ENCODE measurements around the gene ZBTB40. TPM values are rescaled to one million over a fixed set of nuclear protein-coding genes. Genes with fewer than 3 reads are reported as not detected.

The ZBTB40 gene
- total and polyA plus RNA-seq, 2 of the 13 experiments (the other 11 are each of a cell fraction or from before 2014, with no cell fraction given), result 8.8 to 16.5 TPM

- Histone ChIP-seq H3K4me3 (replicated peaks in 1 of 3; ENCODE audit: insufficient read depth in 1 of 3, low read depth in 2 of 3, low read length in 3 of 3) (no peak overlapping the region), H3K79me2 (ENCODE audit: insufficient read depth, low read length) (no peaks in the 10 kb centered on the region), H3K4me1 (ENCODE audit: insufficient read depth, low read length) (no peaks in the 10 kb centered on the region), H3K9me3 (ENCODE audit: low read length) (no peaks in the 10 kb centered on the region), H3K36me3 (replicated peaks in 1 of 2; ENCODE audit: control insufficient read depth in 1 of 2, insufficient read depth in 2 of 2, low read length in 2 of 2) (peaks cover 19 to 43% of the 10 kb centered on the region in 2 experiments), H3K4me2 (ENCODE audit: low read depth, low read length) (no peak overlapping the region), H3K27me3 (ENCODE audit: control insufficient read depth in 1 of 2, insufficient read depth in 2 of 2, low read length in 2 of 2) (no peaks in the 10 kb centered on the region), H3K9ac (ENCODE audit: insufficient read depth, low read depth, low read length) (no peak overlapping the region), H3K27ac (ENCODE audit: extremely low read length, insufficient read depth, low read length) (no peak overlapping the region), H2AFZ (ENCODE audit: low read length) (no peak overlapping the region), H4K20me1 (ENCODE audit: insufficient read depth, low read length) (no peaks in the 10 kb centered on the region)
- intact Hi-C loops (cut with micrococcal nuclease; ENCODE audit: unreplicated experiment), result no loop called here
- 97% methylated on average over 7 of the region's 7 CpGs for WGBS (ENCODE audit: low lambda C conversion rate)
- FAIRE-seq (no peak), ATAC-seq (no peak), DNase-seq (ENCODE audit: low spot score) (no peak)
- POLR2A ChIA-PET, result no interaction called here
- no peak for TF ChIP-seq NFRKB (IDR thresholded peaks at IDR 0.05)
- TF ChIP-seq ZNF512 (CRISPR knock-in tag; IDR thresholded peaks at IDR 0.05), result no peak
- TF ChIP-seq, protein P1, sequence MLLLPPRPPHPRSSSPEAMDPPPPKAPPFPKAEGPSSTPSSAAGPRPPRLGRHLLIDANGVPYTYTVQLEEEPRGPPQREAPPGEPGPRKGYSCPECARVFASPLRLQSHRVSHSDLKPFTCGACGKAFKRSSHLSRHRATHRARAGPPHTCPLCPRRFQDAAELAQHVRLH (CRISPR knock-in tag; IDR thresholded peaks at IDR 0.05; ENCODE audit: borderline replicate concordance, low read depth), result no peak
- TF ChIP-seq ZNF432 (CRISPR knock-in tag; IDR thresholded peaks at IDR 0.05; ENCODE audit: borderline replicate concordance), result no peak
- no peak for TF ChIP-seq NR2F2 (IDR thresholded peaks at IDR 0.05; ENCODE audit: borderline replicate concordance, low read depth)
- TF ChIP-seq MYC (CRISPR knock-in tag; IDR thresholded peaks at IDR 0.05; ENCODE audit: borderline replicate concordance), result no peak
- BruUV-seq (replicated peaks), result no TSS peak
- in situ Hi-C loops (cut with HindIII; ENCODE audit: extremely low pct_ligation_motif_present, low pct_unique_long_range_greater_than_20kb), result no loop called here
- CTCF ChIA-PET (ENCODE audit: low intra/inter-chr PET ratio, low total read pairs), result no interaction called here
Measured at GRCh38 chr1:22527122-22527521, 75.5 kb downstream of the ZBTB40 start.

GRCh38 chr1:22527555-22528296 is 76.1 kb downstream of the ZBTB40 start:
- Histone ChIP-seq H3K4me2 (ENCODE audit: low read depth, low read length) (no peak overlapping the region), H3K27me3 (ENCODE audit: control insufficient read depth in 1 of 2, insufficient read depth in 2 of 2, low read length in 2 of 2) (no peaks in the 10 kb centered on the region), H3K9ac (ENCODE audit: insufficient read depth, low read depth, low read length) (no peak overlapping the region), H3K79me2 (ENCODE audit: insufficient read depth, low read length) (no peaks in the 10 kb centered on the region), H3K36me3 (replicated peaks in 1 of 2; ENCODE audit: control insufficient read depth in 1 of 2, insufficient read depth in 2 of 2, low read length in 2 of 2) (peaks cover 15 to 39% of the 10 kb centered on the region in 2 experiments), H3K9me3 (ENCODE audit: low read length) (no peaks in the 10 kb centered on the region), H2AFZ (ENCODE audit: low read length) (no peak overlapping the region), H4K20me1 (ENCODE audit: insufficient read depth, low read length) (no peaks in the 10 kb centered on the region), H3K4me3 (replicated peaks in 1 of 3; ENCODE audit: insufficient read depth in 1 of 3, low read depth in 2 of 3, low read length in 3 of 3) (no peak overlapping the region), H3K27ac (ENCODE audit: extremely low read length, insufficient read depth, low read length) (no peak overlapping the region), H3K4me1 (ENCODE audit: insufficient read depth, low read length) (no peaks in the 10 kb centered on the region)
- 94% methylated on average over 13 of the region's 15 CpGs for WGBS (ENCODE audit: low lambda C conversion rate)
- DNase-seq (ENCODE audit: low spot score) (no peak), FAIRE-seq (no peak), ATAC-seq (no peak)
- ChIA-PET CTCF (ENCODE audit: low intra/inter-chr PET ratio, low total read pairs) (no interaction called here), POLR2A (no interaction called here)
- no TSS peak for BruUV-seq (replicated peaks)
- intact Hi-C loops (cut with micrococcal nuclease; ENCODE audit: unreplicated experiment) (no loop called here), in situ Hi-C loops (cut with HindIII; ENCODE audit: extremely low pct_ligation_motif_present, low pct_unique_long_range_greater_than_20kb) (no loop called here)
- no peak for TF ChIP-seq NFIC (IDR thresholded peaks at IDR 0.05; ENCODE audit: low read length)
- peak; percentile 26; the same call in 1 of the 2 replicates for TF ChIP-seq STAG1 (CRISPR knock-in tag; IDR thresholded peaks at IDR 0.05)

All from HepG2 (cell line).